Lung microvascular endothelial cell (primary cell): ENCODE data around the gene HPDL. TPM values are rescaled to one million over a fixed set of nuclear protein-coding genes. Genes with fewer than 3 reads are reported as not detected.

Experiments used
- DNase-seq, 2 donors: peaks; one replicate each; pipeline versions ENCODE4 v3.0.0 to v3.0.0-alpha.2; 2010; ENCODE audit warnings: low read depth in 2 of 2
- total RNA-seq: library from RNA; depleted of rRNA; stranded (reverse); fragments of >200 nt; gene quantifications from 2 replicates; pipeline ENCODE4 v1.2.1, GENCODE V29; 2014

The HPDL gene
- total RNA-seq, 1 donor from 2014 or later = 0.60 TPM

GRCh38 chr1:45322486-45323040 is 4.1 kb upstream of the HPDL start:
- DNase-seq = no peak

- DNase-seq = peak in 1 of 2 donors; percentile 10
Observed at GRCh38 chr1:45325851-45326506, 716 bp upstream of the HPDL start.

DNA sequence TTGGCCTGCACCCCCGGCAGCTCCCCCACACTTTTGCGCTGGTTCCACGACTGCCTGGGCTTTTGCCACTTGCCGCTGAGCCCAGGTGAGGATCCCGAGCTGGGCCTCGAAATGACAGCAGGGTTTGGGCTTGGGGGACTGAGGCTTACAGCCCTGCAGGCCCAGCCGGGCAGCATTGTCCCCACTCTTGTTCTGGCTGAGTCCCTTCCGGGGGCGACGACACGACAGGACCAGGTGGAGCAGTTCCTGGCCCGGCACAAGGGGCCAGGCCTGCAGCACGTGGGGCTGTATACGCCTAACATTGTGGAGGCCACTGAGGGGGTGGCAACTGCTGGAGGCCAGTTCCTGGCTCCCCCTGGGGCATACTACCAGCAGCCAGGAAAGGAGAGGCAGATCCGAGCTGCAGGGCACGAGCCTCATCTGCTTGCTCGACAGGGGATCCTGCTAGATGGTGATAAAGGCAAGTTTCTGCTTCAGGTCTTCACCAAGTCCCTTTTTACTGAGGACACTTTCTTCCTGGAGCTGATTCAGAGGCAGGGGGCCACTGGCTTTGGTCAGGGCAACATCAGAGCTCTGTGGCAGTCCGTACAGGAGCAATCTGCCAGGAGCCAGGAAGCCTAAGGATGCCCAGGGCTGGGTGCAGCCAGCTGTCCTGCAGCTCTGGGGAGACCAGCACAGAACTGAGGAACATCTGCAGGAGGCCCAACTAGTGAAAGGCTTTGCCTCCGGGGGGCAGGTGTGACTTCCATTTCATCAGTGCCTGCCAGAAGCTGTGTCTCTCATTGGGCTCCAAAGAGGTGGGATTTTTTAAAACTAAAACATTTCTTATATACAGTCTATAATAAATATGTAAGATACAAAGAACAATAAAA is 1.2 kb downstream of the HPDL start:
- no peak for DNase-seq

DNA sequence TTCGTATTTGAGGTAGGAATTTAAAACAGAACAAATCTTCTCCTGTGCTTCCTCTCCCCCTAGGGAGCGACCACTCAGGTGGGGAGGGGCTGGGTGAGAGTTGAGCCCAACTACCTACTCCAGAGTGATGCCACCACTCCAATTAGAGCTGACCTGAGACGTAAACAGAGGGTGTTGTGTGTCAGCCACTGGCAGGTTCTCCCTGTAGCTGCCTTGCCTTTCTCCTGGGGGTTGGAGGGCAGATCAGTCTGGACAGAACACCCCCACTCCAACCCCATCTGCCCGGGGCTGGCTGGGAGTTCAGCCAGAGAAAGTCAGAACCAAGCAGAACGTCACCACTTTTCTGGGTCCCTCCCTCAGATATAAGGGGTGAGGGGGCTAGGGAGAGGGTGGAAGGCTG is 2.0 kb downstream of the HPDL start:
- DNase-seq = no peak

DNA sequence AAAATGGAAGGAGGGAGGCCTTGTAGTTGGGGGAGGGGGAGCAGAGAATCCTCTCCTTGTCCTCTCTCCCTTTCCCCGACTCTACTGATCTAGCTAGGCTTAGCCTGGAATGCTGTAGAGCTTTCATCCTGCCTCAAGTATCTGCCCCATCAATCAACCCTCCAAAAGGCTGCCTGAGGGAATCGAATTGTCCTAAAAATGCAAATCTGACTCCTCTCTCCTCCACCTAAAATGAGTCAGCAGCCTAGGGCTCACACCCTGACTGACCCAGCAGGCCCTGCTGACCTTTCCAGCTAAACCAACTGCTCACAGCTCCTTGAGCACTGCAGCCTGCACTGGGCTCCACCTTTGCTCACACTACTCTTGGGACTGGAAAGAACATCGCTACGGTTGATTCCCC is 2.8 kb downstream of the HPDL start:
- DNase-seq = no peak

DNA sequence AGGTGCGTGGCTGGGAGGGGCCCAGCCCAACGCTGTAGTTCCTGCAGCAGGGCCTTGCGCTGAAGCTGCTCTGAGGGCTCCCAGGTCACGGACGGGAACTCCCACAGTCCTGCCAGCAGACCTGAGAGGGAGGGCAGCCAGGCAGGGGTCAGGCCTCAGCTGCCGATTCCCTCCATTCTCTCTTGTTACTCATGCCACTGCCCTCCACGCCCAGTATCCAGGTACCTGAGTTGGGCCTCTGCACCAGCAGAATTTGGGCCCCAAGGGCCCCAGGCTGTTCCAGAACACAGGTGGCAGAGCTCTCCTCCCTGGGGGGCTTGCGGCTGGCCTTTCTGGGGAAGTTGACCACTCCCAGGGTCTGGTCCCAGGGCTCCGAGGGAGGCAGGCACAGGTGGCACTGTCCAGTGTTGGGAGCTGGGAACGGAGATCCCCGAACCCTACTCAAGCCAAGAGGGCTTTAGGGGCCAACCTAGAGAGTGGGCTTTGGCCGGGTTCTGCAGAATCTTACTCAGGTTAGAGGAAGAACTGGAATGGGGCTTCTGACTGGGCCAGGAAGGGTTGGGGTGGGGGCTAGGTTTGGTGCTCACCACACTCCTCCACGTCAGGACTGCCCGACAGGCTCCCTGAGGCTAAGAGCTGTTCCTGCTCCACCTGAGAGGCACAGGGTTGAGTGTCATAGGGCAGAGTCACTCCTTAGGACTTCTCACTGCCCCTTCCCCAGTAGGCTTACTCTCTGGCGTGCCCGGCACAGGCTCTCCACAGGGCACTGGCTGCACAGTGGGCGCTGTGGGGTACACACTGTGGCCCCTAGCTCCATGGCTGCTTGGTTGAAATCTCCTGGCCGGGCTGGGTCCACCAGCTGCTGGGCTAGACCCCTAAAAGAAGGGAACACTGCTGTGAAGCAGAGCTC is 5.0 kb downstream of the HPDL start:
- DNase-seq = no peak

GRCh38 chr1:45332346-45332720 is 5.6 kb downstream of the HPDL start:
- DNase-seq = no peak

- DNase-seq = peak; percentile 41 to 72
Observed at GRCh38 chr1:45334308-45335245, 7.9 kb downstream of the HPDL start.

GRCh38 chr1:45335855-45336324 is 9.2 kb downstream of the HPDL start:
- DNase-seq = no peak

DNA sequence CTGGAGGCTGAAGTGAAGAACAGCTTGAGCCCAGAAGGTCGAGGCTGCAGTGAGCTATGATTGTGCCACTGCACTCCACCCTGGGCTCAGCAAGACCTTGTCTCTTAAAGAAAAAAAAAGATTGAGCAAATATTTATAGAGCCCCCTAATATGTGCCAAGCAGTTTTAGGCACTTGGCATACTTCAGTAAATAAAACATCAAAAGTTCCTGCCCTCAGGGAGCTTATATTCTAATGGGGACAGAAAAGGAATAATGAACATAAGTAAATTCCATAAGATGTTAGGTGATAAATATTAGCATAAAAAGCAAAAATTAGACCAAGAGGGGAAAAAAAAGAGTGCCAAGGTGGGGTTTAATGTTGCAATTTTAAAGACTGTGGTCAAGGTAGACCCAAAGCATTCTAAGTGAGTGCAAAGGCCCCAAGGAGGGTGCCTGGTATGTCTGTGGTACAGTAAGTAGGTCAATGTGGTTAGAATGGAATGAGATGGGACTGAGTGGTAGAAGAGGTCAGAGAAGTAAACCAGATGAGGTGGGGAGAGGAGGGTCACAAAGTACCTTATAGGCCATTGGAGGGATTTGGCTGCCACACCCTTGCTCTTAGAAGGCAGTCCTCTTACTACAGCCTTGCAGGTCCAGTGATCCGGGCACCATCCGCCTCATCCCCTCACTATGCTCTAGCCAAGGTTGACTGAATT is 11.1 kb downstream of the HPDL start:
- DNase-seq = no peak

DNA sequence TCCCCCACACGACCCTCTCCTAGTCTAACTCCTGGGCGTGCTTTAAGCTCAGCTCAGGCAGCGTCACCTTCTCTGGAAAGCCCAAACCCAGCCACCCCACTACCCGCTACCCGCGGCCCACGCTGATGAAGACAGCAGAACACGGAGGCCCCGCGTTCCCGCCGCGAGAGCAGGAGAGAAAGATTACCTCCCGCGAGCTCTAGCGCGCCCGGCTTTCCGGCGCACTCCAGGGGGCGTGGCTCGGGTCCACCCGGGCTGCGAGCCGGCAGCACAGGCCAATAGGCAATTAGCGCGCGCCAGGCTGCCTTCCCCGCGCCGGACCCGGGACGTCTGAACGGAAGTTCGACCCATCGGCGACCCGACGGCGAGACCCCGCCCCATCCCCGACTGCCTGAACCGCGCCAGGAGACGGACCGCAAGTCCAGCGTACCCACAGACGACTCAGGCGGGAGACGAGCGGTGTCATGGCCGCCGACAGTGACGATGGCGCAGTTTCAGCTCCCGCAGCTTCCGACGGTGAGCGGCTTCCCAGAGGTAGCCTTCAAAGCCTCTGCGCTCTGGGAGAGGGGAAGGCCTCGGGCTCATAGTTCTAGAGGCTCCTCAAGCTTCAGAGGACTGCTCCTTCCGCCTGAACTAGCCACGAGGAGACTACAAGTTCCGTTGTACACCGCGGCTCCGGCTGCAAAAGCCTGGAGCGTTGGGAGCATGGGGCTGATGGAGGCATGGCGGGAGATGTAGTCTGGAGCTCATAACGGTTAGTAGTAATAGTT is 13.3 kb downstream of the HPDL start, which contains the start of the genes MUTYH and TOE1:
TSS of gene MUTYH (minus strand) at position 652 of the 770 bp plus-strand sequence. CDS start 5,935 bp downstream, outside the sequence.
TSS of gene TOE1 (plus strand) at position 382 of the 770 bp plus-strand sequence. CDS start at position 465, 83 bp downstream.
- peak; percentile 95 for DNase-seq

- DNase-seq = peak in 1 of 2 donors; percentile 17
Observed at GRCh38 chr1:45340816-45341466, 14.2 kb downstream of the HPDL start.

DNA sequence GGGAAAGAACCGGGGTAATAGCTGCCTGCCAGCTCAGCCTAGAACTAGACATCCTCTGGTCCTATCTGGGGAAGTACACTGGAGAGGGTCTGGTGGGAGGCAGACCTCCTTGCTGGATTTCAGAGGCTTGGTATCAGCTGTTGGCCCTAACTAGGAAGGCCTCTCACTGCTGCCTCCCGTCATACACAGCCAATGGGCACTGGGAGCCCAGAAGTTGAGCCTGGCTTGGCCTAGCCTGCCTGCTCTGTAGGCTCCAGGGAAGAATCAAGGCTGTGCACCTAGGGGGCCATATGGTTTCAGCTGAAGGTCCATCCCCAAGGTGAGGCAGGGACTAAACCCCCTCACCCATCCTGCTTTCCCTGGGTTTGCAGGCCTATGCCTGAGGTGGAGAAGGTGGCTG is 17.8 kb downstream of the HPDL start:
- DNase-seq = no peak

GRCh38 chr1:45345014-45345413 is 18.3 kb downstream of the HPDL start:
- DNase-seq = no peak

DNA sequence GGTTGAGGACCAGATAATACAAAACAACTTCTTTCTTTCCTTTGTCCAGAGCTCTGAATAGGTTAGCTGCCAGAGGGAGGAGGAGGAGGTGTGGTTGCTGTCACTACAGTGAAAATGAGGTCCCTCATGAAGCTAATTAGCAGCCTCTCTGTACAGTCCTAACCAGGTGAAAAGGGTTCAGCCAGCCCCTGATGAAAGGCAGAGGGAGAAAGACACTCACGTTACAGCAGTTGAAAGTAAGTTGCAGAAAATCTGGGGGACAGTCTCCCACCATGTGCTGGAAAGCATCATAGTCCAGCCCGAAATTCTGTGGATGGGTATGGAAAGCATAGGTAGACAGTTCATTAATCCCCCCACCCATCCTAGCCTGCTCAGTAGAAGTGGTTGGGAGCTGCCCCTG is 19.8 kb downstream of the HPDL start:
- no peak for DNase-seq

GRCh38 chr1:45348020-45348419 is 21.3 kb downstream of the HPDL start:
- DNase-seq = no peak

DNA sequence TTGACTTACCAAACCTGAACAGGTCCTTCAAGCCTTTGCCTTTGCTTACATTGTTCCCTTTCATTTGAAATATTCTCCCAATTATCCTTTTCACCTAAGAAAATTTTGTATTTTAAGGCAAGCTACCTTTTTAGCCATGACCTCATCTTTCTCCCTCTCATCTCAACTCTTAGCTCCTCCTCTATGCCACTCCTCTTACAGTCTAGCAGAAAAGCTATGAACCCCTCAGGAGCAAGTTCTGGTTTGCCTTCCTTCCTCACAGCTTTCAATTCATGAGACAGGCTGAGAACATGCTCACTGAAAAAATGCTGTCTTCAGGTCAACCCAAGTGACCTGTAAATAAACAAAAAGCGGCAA is 21.9 kb downstream of the HPDL start:
- DNase-seq = no peak

DNA sequence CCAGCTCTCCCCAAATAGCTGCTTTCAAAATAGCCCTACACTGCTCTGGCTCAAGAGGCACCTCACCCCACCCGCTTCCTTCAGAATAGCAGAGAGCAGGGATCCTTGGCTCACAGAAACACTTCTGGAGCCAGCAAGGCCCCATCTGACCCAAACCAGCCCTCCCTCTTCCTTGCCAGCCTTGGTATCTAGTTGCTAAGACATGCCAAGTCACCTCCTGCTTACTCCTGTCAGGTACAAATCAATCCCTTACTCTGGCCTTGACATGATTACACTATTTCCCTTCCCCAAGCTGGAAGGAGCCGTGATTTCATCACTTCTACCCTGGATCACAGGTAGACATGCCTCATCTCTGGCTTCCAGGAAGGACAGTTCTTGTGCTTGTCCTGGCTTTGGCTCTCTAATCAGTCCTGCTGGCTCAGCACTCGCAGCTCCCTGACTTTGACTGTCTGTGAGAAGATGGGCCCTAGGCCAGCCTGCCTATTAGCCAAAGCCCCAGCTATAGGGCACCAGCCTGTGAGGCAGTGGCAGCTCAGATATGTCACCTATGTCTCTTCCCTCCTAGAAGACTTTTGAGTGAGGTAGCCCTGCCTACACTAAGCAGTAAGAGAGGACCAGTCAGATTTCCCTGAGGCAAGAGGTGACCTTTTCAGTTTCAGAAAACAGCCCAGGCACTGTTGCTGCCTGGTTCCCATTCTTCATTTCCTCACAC is 22.4 kb downstream of the HPDL start:
- no peak for DNase-seq
